Right atrium auricular region (tissue), 2 donors: ENCODE measurements around the gene TAAR5. TPM values are rescaled to one million over a fixed set of nuclear protein-coding genes. Genes with fewer than 3 reads are reported as not detected.

ENCODE experiments used
- DNase-seq: peaks from one replicate; pipeline ENCODE4 v3.0.0-alpha.2; 2019; ENCODE audit warnings: low spot score
- H3K27ac ChIP-seq, 2 donors: fragments of 200-600 bp; sonication (generic); 1 replicate in 1 of 2; 2 replicates in 1 of 2; pipeline ENCODE4 v1.5.1; 2016 to 2019
- H3K27me3 ChIP-seq, 2 donors: fragments of 200-600 bp; sonication (generic); one replicate each; pipeline versions ENCODE4 v1.5.1 to v1.6.0; 2017 to 2019
- H3K36me3 ChIP-seq: fragments of 200-600 bp; sonication (generic); one replicate; pipeline ENCODE4 v1.5.1; 2016
- H3K4me1 ChIP-seq, 2 donors: fragments of 200-600 bp; sonication (generic); one replicate each; pipeline versions ENCODE4 v1.5.1 to v1.6.0; 2017 to 2019
- H3K4me3 ChIP-seq, 2 donors: fragments of 200-600 bp; sonication (generic); 1 replicate in 1 of 2; 2 replicates in 1 of 2; pipeline ENCODE4 v1.5.1; 2017 to 2019; ENCODE audit warnings: mild to moderate bottlenecking in 1 of 2, moderate library complexity in 1 of 2
- H3K9me3 ChIP-seq, 2 donors: fragments of 200-600 bp; sonication (generic); one replicate each; pipeline ENCODE4 v1.5.1; 2019
- total RNA-seq, 2 donors: library from RNA; depleted of rRNA; stranded (reverse); fragments of >200 nt; gene quantifications; one replicate each; pipeline ENCODE4 v1.1.0, GENCODE V29; 2016
- TF ChIP-seq, protein P1 (sequence below), 2 donors: fragments of 200-600 bp; sonication (generic); IDR thresholded peaks; one replicate each; pipeline ENCODE4 v1.5.1; 2019; ENCODE audit warnings: antibody characterized with exemption in 2 of 2

Gene TAAR5
- total RNA-seq, 2 donors from 2014 or later, result not detected

DNA sequence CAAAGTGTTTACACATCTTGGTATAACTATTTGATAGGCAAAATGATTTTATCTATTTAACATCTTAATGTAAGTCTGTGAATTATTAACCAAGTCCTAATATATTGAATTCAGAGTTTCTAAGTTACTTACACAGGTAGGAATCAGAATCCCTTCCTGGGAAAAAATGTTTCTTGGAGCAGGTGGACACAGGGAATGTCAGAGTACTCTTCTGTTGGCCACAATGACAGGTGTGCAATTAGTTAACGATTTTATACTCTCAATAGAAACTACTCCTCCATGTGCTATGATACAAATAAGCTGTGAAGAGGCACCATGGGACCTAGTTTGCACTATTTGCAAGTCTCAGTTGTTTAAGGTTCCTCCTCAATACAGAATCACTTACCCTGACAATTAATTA lies 821 bp upstream of the TAAR5 start:
- no peak for DNase-seq
- H3K9me3 ChIP-seq, result no peaks in the 10 kb centered on the region
- no peaks in the 10 kb centered on the region for H3K36me3 ChIP-seq
- H3K27ac ChIP-seq, result no peak overlapping the region
- no peak overlapping the region for H3K4me3 ChIP-seq
- no peaks in the 10 kb centered on the region for H3K27me3 ChIP-seq
- no peaks in the 10 kb centered on the region for H3K4me1 ChIP-seq
- TF ChIP-seq, protein P1, sequence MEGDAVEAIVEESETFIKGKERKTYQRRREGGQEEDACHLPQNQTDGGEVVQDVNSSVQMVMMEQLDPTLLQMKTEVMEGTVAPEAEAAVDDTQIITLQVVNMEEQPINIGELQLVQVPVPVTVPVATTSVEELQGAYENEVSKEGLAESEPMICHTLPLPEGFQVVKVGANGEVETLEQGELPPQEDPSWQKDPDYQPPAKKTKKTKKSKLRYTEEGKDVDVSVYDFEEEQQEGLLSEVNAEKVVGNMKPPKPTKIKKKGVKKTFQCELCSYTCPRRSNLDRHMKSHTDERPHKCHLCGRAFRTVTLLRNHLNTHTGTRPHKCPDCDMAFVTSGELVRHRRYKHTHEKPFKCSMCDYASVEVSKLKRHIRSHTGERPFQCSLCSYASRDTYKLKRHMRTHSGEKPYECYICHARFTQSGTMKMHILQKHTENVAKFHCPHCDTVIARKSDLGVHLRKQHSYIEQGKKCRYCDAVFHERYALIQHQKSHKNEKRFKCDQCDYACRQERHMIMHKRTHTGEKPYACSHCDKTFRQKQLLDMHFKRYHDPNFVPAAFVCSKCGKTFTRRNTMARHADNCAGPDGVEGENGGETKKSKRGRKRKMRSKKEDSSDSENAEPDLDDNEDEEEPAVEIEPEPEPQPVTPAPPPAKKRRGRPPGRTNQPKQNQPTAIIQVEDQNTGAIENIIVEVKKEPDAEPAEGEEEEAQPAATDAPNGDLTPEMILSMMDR (IDR thresholded peaks at IDR 0.05), result no peak

DNA sequence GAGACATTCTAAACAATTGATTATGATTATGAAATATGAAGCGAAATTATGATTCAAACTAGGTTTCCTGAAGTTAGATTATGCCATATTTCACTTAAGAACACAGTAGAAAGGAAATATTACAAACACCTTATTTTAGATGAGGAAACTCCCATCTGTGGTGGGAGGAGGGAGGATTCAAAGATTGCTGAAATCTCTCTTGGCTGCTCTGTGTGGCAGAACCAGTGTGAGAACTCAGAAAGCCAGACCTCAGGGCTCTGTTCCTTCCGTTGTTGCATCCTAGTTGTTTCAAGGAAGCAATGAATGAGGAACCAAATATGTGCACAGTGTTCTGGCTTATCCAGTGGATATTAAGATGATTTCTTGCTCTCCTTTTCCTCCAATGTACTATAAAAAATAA lies 2.1 kb downstream of the TAAR5 start:
- H3K27ac ChIP-seq, result no peak overlapping the region
- TF ChIP-seq, protein P1 (IDR thresholded peaks at IDR 0.05), result no peak
- no peaks in the 10 kb centered on the region for H3K4me1 ChIP-seq
- H3K9me3 ChIP-seq, result no peaks in the 10 kb centered on the region
- H3K27me3 ChIP-seq, result no peaks in the 10 kb centered on the region
- no peak overlapping the region for H3K4me3 ChIP-seq
- no peak for DNase-seq
- H3K36me3 ChIP-seq, result no peaks in the 10 kb centered on the region

DNA sequence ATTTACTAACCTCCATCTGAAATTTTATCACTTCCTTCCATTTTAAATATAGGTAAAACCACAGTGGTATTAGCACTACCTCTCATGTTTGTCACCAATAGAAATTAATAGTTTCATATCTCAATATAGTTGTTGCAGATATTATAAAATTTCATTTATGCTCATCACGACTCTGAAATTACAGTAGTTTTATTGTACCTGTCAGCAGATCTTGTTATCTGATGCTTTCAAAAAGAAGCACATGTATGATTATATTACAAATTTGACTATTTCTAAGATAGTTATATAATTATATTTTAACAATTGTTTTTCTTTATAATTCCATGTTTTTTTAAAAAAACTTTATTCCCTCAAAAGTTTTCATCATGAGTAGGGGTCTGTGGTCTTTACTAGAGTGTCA lies 4.8 kb downstream of the TAAR5 start:
- Histone ChIP-seq H3K36me3 (no peaks in the 10 kb centered on the region), H3K9me3 (no peaks in the 10 kb centered on the region), H3K27me3 (no peaks in the 10 kb centered on the region), H3K4me1 (no peaks in the 10 kb centered on the region), H3K4me3 (no peak overlapping the region), H3K27ac (no peak overlapping the region)
- no peak for DNase-seq
- TF ChIP-seq, protein P1 (IDR thresholded peaks at IDR 0.05), result no peak

DNA sequence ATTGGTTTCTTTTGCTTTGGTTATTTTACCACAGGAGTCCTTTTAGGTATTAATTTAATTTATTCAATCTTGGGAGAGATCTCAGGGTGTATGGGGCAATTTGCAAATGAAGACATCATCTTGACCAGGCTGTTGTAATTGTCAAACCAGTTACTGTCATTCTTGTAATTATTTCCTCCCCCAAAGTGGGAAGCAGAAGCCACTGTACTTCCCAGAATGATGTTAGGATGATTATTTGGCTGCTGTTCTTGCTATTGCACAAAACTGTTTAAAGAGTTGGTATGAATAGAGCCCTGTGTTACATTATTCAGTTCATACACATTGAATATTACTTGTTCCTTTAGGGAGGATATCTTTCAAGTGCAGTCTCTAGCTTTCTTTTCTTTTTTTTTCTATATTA lies 17.8 kb downstream of the TAAR5 start:
- DNase-seq, result no peak
- TF ChIP-seq, protein P1 (IDR thresholded peaks at IDR 0.05), result no peak
- Histone ChIP-seq H3K27me3 (no peaks in the 10 kb centered on the region), H3K36me3 (no peaks in the 10 kb centered on the region), H3K4me1 (no peaks in the 10 kb centered on the region), H3K27ac (no peak overlapping the region), H3K4me3 (no peak overlapping the region), H3K9me3 (no peaks in the 10 kb centered on the region)

DNA sequence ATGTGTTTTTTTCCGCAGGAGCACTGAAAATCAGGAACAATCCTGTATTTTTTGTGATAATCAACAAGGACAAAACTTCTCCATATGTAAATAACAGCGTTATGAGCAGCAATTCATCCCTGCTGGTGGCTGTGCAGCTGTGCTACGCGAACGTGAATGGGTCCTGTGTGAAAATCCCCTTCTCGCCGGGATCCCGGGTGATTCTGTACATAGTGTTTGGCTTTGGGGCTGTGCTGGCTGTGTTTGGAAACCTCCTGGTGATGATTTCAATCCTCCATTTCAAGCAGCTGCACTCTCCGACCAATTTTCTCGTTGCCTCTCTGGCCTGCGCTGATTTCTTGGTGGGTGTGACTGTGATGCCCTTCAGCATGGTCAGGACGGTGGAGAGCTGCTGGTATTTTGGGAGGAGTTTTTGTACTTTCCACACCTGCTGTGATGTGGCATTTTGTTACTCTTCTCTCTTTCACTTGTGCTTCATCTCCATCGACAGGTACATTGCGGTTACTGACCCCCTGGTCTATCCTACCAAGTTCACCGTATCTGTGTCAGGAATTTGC lies 19.2 kb downstream of the TAAR5 start, which contains the start of gene TAAR6:
Gene TAAR6, plus strand, starts transcription at position 102 of the 557 bp plus-strand sequence. Its CDS starts 0 bp downstream, at position 102.
- no peaks in the 10 kb centered on the region for H3K9me3 ChIP-seq
- no peak within 1 kb of the TSS for H3K4me3 ChIP-seq
- H3K27me3 ChIP-seq, result no peaks in the 10 kb centered on the region
- DNase-seq, result no peak
- TF ChIP-seq, protein P1 (IDR thresholded peaks at IDR 0.05), result no peak
- H3K27ac ChIP-seq, result no peak within 1 kb of the TSS
- H3K36me3 ChIP-seq, result no peaks in the 10 kb centered on the region
- H3K4me1 ChIP-seq, result no peaks in the 10 kb centered on the region

DNA sequence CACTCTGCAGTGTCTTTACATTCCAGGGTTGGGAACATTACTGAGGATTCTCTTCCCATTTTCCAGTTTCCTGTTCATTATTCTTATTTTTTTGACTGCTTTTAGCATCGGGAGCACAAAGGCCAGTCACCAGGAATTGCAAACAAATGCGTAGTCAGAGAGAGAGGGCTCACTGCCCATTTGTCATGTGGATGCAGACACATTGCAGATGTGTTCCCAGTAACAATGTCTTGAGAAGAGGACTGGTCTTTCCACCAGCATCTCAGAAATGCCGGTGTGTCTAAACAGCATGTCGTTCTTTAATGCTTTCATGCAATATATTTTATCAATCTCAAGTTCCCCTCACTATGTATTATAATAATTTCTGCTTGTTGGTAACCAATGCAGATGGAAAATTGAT lies 20.4 kb downstream of the TAAR5 start:
- no peak overlapping the region for H3K4me3 ChIP-seq
- no peaks in the 10 kb centered on the region for H3K4me1 ChIP-seq
- DNase-seq, result no peak
- no peak overlapping the region for H3K27ac ChIP-seq
- no peaks in the 10 kb centered on the region for H3K27me3 ChIP-seq
- TF ChIP-seq, protein P1 (IDR thresholded peaks at IDR 0.05), result no peak
- H3K36me3 ChIP-seq, result no peaks in the 10 kb centered on the region
- no peaks in the 10 kb centered on the region for H3K9me3 ChIP-seq
